ENCODE results near the gene ARL14EPL.

DNA sequence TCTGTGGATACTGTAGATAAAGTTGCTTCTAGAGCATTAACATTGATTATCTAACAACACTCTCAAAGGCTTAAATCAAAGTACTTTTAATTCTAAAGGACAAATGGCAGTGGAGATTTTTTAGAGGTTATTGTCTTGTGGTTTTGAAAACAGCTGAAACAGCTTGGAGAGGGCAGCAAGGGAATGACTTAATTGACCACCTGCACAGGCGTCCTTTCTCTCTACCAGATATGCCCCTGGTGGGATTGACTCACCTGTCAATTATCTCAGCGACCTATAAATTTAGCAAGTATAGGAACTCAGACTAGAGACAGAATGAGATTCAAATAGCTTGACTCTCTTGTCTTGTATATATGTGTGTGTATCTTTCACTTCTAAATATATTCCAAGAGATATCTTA lies 13.5 kb downstream of the ARL14EPL start:
- TF ChIP-seq YY1 (IDR thresholded peaks at IDR 0.05; ENCODE audit: insufficient read depth, insufficient read length): no peak
- TF ChIP-seq SUZ12 (IDR thresholded peaks at IDR 0.05; ENCODE audit: extremely low read depth, insufficient read depth, insufficient read length): no peak
